RPMI8226 (cell line): ENCODE results near the gene PLD3.
"Not testable (repeated sequence)": the region's sequence is repeated elsewhere in the genome, so short reads cannot be mapped to it uniquely, and the experiment has no call there.

Experiments used
- DNase-seq: peaks from one replicate; pipeline ENCODE4 v3.0.0-alpha.2; 2015

PLD3 gene

DNA sequence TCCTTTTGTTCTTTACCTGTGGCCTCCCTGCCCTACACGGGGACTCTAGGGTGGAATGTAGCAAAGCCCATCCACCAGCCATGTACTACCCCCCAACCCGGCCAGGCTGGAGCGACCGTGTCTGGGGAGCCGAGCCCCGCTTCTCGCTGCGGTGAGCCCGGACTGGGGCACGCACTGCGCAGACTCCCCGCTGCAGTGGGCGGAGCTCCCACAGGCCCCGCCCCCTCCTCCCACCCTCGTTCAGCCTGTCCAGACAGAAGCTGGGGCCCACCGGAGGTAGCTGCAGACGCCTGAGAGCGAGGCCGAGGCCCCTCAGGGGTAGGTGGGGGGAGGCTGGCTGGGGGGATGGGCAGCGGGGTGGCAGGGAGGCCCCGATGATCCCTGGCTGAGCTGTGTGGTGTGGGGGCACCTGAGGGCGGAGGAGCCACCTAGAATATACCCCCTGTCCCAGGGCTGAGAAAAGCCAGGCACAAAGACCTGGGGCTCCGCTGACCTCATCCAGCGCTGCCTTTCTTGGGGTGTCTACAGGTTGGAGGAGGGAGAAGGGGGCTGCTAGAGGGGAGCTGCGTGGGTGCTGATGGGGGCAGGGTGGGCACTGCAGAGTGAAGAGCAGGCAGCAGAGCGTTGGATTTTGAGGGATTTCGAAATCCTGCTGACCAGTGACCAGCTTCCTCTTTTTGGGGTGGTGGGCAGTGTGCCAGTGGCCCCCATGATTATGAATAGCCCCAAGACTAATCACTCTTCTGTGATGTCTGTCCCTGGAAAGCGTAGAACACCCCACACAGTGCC is 17.3 kb downstream of the PLD3 start:
- DNase-seq: no peak

DNA sequence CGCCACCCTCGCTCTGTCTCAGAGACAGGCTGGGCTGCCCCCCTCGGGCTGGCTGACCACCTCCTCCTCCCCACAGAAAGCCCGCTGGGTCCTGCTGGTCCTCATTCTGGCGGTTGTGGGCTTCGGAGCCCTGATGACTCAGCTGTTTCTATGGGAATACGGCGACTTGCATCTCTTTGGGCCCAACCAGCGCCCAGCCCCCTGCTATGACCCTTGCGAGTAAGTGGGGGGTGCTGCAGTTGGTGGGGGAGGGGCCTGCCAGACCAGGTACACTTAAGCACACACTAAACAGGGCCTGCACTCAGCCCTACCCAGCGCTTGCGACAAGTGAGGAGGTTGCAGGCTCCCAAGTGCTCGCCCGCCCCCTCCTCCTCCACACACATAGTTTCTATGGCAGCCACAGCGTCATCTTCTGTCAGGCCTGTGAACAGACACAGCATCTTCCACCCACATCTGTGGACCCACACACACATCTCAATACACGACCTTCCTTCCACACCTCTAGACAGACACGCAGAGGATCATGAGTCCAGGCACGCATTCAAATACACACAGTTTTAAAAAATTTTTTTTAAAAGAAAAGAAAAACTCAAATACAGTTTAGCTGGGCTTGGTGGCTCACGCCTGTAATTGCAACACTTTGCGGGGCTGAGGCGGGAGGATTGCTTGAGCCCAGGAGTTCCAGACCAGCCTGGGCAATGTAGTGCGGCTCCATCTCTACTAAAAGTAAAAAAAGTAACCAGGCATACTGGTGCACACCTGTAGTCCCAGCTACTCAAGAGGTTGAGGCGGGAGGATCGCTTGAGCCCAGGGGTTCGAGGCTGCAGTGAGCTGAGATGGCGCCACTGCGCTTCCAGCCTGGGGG is 18.4 kb downstream of the PLD3 start:
- DNase-seq: no peak

DNA sequence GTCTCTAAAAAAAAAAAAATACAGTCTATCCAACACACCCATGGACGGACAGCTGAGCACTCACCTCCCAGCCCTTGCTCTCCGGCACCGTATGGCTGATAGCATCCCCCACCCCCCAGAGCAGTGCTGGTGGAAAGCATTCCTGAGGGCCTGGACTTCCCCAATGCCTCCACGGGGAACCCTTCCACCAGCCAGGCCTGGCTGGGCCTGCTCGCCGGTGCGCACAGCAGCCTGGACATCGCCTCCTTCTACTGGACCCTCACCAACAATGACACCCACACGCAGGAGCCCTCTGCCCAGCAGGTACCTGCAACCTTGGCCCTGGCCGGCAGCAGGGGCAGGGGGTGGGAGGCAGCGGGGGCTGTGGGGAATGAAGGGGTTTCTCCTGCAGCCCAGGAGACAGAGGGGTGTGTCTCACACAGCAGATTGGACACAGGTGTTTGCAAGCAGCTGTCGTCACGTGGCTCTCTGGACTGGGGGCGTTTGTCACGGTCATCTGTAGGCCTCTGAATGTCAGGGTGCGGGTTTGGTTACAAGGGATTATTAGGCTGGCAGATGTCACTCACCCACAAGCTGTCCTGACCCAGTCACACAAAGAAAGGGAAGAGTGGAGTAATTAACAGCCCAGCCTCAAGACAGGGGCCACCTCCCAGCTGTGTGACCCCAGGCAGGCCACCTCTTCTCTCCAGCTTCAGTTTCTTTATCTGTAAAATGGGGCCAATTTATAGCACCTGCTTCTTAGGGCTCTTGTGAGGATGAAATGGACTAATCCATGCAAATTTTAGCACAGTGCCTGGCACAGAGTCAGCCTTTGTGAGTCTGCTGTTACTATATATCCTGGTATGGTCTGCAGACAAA is 19.3 kb downstream of the PLD3 start:
- no peak for DNase-seq

DNA sequence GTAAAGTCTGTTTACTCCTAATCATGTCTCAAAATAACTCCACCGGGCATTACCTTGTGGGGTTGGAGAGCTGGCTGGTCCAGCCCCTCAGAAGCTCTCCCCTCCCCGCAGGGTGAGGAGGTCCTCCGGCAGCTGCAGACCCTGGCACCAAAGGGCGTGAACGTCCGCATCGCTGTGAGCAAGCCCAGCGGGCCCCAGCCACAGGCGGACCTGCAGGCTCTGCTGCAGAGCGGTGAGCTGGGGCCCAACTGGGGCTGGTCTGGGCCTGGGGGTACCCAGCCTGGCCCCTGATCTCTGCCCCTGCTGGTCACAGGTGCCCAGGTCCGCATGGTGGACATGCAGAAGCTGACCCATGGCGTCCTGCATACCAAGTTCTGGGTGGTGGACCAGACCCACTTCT is 21.3 kb downstream of the PLD3 start:
- no peak for DNase-seq

DNA sequence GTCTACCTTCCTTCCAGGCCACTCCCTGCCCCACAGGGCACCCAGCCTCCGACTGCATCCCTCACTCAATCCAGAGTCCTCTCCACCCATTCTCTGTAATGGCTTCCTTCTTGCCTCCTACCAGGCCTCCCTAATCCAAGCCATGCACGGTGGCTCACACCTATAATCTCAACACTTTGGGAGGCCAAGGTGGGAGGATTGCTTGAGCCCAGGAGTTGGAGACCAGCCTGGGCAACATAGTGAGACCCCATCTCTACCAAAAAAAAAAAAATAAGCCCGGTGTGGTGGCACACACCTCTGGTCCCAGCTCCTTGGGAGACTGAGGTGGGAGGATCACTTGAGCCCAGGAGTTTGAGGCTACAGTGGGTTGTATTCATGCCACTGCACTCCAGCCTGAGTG is 21.8 kb downstream of the PLD3 start:
- DNase-seq: not testable (repeated sequence)

DNA sequence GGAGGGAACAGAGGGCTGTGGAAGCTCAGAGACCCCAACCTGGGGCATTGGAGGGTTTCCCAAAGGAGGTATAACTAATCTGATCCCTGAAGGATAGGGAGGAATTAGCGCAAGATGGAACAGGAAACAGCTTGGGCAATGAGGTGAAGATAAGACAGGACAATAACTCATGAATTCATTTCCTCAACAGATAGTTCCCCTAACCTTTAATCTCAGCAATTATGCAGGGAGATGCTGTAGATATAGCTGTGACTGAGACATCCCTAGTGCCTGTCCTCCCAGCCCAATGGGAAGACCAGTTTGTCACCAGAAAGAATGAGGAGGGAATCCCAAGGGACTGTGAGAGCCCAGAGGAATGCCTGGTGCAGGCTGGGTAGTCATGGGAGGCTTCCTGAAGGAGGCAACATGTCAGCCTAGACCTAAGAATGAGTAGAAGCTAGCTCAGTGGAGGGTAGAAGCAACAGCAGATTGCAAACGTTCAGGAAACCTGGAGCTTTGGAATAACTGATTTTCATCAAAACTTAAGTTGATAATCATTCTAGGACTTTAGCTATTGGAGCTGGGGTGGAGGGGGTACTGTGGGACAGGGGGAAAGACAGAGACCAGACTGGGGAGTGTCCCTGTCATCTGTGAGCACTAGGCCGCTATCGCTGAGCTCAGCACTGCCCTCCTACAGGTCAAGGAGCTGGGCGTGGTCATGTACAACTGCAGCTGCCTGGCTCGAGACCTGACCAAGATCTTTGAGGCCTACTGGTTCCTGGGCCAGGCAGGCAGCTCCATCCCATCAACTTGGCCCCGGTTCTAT is 22.7 kb downstream of the PLD3 start:
- DNase-seq: no peak

DNA sequence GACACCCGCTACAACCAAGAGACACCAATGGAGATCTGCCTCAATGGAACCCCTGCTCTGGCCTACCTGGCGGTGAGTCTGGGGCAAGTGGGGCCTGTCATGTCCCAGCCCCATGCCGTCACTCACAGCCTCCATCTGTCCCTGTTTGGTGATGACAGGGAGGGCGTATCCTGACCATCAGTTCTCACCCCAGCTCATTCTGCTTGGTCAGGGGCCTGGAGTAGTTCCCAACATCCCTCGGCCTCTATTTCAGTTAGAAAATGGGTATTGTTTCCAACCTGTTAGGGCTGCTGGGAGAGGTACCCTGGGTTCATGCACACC is 23.3 kb downstream of the PLD3 start:
- DNase-seq: no peak

DNA sequence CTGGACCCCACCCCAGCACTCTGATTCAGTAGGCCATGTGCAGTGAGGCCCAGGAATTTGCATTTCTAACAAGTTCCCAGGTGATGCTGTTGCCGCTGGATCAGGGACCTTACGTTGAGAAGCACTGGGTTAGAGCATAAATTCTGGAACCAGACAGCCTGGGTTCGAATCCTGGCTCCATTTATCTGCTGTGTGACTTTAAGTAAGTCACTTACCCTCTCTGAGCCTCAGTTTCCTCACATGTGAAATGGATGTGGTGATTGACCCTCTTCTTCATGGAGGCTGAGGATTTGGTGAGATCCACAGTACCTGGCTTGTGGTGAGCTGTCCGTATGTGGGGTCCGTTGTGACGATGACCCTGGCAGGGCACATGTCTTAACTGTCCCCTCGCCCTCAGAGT is 25.6 kb downstream of the PLD3 start:
- no peak for DNase-seq

DNA sequence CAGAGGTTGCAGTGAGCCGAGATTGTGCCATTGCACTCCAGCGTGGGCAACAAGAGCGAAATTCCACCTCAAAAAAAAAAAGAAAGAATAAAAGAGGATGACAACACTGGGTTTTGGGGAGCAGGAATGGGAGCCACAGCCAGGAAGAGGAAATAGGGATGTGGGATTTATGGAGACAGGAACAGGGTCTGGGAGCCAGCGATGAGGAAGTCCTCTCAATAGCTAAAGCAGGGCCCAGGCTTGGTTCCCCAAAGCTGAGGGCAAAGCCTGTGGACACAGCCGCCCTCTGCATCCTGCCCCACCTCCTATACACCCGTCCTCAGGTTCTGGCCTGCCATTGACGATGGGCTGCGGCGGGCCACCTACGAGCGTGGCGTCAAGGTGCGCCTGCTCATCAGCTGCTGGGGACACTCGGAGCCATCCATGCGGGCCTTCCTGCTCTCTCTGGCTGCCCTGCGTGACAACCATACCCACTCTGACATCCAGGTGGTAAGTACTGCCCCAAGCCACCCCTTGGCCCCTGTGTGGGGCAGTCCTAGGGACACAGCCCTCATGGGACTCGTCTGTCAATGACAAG is 27.9 kb downstream of the PLD3 start:
- DNase-seq: no peak

DNA sequence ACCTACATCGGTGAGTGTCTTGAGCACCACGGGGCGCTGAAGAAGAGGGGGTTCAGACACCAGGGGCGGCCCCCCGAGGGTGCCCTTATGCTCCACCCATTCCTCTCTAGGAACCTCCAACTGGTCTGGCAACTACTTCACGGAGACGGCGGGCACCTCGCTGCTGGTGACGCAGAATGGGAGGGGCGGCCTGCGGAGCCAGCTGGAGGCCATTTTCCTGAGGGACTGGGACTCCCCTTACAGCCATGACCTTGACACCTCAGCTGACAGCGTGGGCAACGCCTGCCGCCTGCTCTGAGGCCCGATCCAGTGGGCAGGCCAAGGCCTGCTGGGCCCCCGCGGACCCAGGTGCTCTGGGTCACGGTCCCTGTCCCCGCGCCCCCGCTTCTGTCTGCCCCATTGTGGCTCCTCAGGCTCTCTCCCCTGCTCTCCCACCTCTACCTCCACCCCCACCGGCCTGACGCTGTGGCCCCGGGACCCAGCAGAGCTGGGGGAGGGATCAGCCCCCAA is 29.4 kb downstream of the PLD3 start:
- no peak for DNase-seq

DNA sequence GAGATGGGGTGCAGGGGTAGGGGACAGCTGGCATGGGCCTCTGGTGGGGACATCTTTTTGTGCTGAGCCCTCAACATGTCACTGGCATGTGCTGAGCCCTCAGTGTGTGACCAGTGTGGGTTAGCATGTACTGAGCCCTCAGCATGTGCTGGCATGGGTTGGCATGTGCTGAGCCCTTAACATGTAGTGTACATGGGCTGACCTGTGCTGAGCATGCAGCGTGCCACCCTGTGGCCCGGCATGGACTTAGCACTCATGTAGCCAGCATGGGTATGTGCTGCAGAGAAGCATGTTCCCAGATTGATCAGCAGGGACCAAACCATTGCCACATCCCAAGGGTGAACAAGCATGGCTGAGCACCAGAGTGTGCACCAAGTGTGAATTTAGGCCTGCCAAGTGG is 30.0 kb downstream of the PLD3 start:
- DNase-seq: no peak

DNA sequence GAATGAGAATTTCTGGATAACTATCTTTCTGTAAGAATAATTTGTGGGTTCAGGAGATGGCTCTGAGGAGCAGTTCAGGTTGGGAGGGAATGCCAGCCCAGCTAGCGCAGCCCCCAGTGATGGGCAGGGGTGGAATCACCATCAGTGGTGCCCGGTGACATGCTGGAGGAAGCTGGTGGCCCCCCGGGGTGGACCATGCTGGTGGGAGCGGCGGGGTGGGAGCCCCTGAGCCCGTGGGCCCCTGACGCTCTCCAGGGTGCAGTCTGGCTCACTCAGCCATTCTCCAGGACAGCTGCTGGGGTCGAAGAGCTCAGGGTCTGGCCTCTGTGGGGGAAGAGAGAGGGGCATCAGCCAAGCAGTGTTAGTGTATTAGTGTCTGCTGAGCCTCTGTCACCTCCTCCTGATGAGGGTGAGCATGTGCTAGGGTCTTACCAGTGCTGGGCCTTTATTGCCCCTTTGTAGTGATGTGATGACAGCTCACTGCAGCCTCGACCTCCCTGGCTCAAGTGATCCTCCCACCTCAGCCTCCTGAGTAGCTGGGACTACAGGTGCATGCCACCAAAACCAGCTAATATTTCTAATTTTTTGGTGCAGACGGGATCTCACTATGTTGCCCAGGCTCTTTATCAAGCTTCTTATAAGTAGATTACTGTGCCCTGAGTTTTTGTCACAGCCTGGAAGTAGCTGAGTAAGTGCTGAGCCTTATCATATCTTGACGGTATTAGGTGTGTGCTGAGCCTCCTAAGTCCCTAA is 31.1 kb downstream of the PLD3 start:
- DNase-seq: no peak

DNA sequence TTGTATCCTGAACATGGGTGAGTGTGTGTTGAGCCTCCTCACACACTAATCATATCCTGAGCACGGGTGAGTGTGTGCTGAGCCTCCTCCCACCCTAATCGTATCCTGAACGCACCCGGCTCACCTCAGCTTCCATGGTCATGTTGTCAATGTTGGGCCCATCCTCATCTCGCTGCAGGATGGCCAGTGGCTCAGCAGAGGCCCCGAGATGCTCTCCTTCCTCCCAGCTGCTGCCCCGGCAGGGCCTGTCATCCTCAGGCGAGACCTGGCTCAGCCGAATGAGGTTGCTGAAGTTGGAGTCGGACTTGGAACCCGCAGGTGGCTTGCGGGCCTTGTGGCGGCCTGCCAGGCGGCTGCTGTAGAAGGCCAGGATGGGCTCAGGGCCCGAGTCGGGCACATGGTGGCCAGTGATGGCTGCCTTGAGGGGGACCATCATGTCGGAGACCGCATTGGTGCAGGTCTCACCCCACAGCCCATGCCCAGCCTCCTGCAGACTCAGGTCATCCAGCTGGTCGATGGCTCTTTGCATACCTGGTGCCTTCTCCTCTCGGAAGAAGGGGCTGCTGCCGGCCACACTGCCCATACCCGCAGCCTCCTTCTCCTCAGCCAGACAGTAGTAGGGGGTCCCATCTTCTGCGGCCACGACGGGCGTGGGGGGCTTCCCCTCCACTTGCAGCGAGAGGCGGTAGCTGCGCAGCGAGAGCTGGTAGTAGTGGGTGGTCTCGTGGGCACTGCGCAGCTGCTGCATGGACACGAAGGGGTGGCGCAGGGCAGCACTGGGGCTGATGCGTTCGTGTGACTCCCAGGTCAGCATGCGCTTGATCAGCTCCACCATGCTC is 31.9 kb downstream of the PLD3 start:
- DNase-seq: no peak

DNA sequence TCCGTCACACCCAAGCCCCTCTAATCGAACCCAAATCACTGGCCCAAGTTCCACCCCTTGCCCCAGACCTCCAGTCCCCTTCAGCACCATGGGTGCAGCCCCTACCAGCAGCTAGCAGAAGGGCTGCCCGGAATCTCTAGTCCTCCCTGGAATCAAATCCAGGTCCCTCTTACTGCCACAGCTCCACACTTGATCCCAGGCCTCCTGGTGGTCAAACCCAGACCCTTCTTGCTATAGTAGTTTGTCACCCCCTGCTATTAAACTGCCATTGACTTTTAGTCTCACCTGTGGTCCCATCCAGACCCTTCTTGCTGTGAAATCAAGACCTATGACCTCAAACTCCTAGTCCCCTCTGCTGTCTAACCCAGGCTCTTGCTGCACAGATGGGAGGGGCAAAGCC is 32.8 kb downstream of the PLD3 start:
- no peak for DNase-seq

DNA sequence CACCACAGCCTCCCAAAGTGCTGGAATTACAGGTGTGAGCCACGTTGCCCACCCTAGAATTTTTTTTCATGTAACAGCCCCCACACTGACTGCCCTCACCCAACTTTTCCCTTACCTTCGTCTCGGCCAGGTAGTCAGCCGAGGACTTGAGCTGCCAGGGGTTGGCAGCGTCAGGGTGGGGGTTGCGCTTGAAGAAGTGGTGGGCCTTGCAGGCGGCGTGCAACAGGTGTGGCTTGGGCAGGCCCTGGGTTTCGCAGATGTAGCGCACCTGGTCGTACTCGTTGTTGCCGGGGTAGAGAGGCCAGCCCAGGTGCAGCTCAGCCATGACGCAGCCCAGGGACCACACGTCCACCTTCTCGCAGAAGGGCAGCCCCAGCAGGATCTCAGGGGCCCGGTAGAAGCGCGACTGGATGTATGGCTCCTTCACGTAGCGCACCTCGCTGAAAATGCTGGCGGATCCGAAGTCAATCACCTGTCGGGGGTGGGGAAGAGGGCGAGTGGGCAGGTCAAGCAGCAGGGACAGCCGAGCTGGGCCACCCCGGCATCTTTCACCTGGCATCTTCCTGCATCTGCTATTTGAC is 35.3 kb downstream of the PLD3 start:
- no peak for DNase-seq

DNA sequence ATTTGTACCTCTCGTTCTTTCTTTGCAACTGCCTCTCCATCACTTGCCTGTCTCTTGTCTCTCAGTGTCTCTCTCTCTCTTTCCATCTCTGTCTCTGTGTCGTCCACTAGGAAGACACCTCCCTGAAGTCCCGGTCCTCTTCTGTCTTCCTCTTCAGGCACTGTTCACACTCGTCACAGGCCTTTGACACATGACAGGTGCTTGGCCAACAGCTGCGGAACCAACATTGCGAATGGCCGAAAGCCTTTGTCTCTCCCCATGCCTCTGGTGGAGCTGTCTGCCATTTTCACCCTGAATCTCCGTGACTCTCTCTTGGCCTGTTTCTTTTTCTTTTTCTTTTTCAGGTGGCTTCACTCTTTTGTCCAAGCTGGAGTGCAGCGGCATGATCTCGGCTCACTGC is 38.7 kb downstream of the PLD3 start:
- no peak for DNase-seq

DNA sequence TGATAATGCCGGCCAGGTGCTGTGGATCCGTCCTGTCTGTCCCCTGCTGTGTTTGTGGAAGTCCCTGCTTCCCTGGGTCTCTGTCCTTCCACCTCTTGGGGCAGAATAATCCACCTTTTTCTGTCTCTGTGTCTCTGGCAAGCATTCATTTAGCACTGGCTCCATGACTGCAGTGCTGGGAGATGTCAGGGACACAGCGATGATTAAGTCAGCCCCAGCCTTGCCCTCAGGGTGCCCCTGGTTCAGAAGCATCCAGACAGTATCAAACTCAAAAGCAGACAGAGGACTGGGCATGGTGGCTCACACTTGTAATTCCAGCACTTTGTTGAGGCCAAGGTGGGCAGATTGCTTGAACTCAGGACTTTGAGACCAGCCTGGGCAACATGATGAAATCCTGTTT is 40.0 kb downstream of the PLD3 start:
- DNase-seq: no peak

DNA sequence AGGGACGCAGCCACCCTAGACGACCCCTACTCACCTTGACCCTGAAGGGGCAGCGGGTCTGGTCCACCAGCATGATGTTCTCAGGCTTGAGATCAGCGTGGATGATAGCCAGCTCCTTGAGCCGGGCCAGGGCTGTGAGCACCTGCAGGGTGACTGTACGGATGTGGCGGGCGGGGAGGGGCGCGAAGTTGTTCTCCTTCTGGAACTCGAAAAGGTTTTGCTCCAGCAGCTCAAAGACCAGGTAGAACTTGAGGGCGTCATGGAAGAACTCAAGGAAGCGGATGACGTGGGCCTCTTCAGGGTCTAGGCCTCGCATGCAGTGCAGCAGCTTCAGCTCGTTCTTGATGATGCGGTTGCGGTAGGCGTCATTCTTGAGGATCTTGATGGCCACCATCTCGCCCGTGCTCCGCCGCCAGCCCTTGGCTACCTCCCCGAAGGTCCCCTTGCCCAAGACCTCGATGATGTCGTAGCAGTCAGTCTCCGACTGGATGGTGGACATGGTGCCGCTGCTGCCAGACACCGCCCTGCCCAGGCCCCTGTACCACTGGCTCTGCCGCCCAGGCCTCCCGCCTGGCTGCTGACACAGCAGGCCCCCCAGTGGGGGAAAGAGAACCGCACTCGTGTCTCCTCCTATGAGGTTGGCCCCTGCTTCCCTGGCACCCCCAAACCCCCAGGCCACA is 41.0 kb downstream of the PLD3 start:
- no peak for DNase-seq

DNA sequence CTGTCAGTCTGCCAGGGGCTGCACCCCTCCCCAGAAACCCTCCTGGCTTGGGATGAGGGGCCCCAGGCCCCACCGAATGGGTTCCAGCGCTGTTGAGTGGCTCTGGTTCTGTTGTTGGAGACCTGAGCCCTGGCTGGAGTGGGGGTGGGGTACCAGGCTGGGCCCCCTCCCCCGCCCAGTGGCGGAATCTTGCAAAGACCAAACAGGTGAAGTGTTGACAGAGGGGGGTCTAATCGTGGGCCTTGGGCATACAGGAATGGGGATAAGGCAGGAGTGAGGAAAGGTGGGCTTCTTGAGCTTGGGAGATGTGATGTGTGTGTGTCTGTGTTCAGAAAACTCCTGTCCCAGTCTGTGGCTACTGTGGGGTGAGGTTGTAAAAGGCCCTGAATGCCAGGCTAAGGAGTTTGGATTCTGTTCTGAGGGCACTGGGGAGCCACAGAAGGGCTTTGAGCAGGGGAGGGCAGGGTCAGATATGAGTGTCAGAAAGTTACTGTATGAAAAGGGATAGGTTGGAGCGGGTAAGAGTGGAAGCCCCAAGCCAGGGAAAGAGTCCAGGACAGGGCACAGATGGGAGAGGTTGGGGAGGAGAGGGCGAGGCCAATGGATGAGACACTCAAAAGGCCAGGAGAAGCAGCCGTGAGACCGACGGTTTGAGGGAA is 41.7 kb downstream of the PLD3 start, which contains the start of gene HIPK4:
Gene HIPK4, minus strand, starts transcription at position 98 of the 659 bp plus-strand sequence. CDS start 279 bp downstream, outside the sequence.
- no peak for DNase-seq
